HepG2 (cell line): ENCODE data around the gene NUAK1. TPM values are rescaled to one million over a fixed set of nuclear protein-coding genes. Genes with fewer than 3 reads are reported as not detected.
A peak's percentile ranks its signal among the peaks of the same experiment; 100 is the strongest.

Experiments used
- ATAC-seq: fragments of 200-7000 bp; cut with Tn5 transposase; 3 replicates; pipeline ENCODE4 v1.9.1; 2020; ENCODE audit warnings: mild to moderate bottlenecking, moderate library complexity
- BruUV-seq: library from RNA; stranded (reverse); fragments of 400-500 nt; replicated peaks from 2 replicates; lab custom pipeline; 2021; lab: Mats Ljungman, UMichigan
- CTCF ChIA-PET: fragments of 300-600 bp; formaldehyde crosslinking; extraction: SDS; loops from one replicate; lab custom pipeline; 2021; ENCODE audit warnings: low total read pairs, inconsistent platforms, low intra/inter-chr PET ratio; lab: Yijun Ruan, JAX
- POLR2A ChIA-PET: fragments of 350-600 bp; sonication (Branson Sonifier 250); formaldehyde crosslinking; loops from one replicate; lab custom pipeline; 2020; ENCODE audit warnings: antibody characterized with exemption, inconsistent platforms; lab: Yijun Ruan, JAX
- DNase-seq: peaks from one replicate; pipeline ENCODE4 v3.0.0-alpha.2; 2015; ENCODE audit warnings: low spot score
- FAIRE-seq: peaks from 3 replicates; lab custom pipeline; 2011; peaks lifted over from hg19 to GRCh38; lab: Jason Lieb, UNC
- H2AFZ ChIP-seq: one replicate; pipeline ENCODE4 v1.6.1; 2011; ENCODE audit warnings: low read length, inconsistent platforms
- H3K27ac ChIP-seq: fragments of 300-600 bp; 3 replicates; pipeline ENCODE4 v1.8.0; 2011; ENCODE audit warnings: mixed run types, mild to moderate bottlenecking, mixed read lengths, low read length, inconsistent platforms; ENCODE audit not compliant: insufficient read depth; ENCODE audit errors: extremely low read length
- H3K27me3 ChIP-seq, 2 experiments: fragments of 200-600 bp in 1 of 2; 2 replicates in 1 of 2; 3 replicates in 1 of 2; pipeline versions ENCODE4 v1.6.0 to v1.8.0; 2011; ENCODE audit warnings: low read length in 2 of 2, mild to moderate bottlenecking in 2 of 2, moderate library complexity in 2 of 2, inconsistent platforms in 1 of 2; ENCODE audit not compliant: insufficient read depth in 2 of 2, control insufficient read depth in 1 of 2
- H3K36me3 ChIP-seq, 2 experiments: fragments of 200-600 bp in 1 of 2; replicated peaks in 1 of 2; 2 replicates in 1 of 2; 3 replicates in 1 of 2; pipeline versions ENCODE4 v1.5.1 to v1.8.0; 2011; ENCODE audit warnings: low read length in 2 of 2, inconsistent platforms in 1 of 2; ENCODE audit not compliant: insufficient read depth in 2 of 2, control insufficient read depth in 1 of 2
- H3K4me1 ChIP-seq: 2 replicates; pipeline ENCODE4 v1.5.1; 2012; ENCODE audit warnings: low read length, inconsistent platforms; ENCODE audit not compliant: insufficient read depth
- H3K4me2 ChIP-seq: 2 replicates; pipeline ENCODE4 v1.6.0; 2011; ENCODE audit warnings: low read depth, low read length, inconsistent platforms
- H3K4me3 ChIP-seq, 3 experiments: fragments of 200-600 bp in 1 of 3; sonication (generic), shearing (Covaris generic) in 1 of 3; replicated peaks in 1 of 3; 2 replicates each; pipeline ENCODE4 v1.5.1; 2011 to 2016; ENCODE audit warnings: low read length in 3 of 3, inconsistent platforms in 2 of 3, low read depth in 2 of 3, mild to moderate bottlenecking in 2 of 3, control low read depth in 1 of 3, mixed read lengths in 1 of 3; ENCODE audit not compliant: insufficient read depth in 1 of 3
- H3K79me2 ChIP-seq: one replicate; pipeline ENCODE4 v1.6.1; 2011; ENCODE audit warnings: low read length, inconsistent platforms; ENCODE audit not compliant: insufficient read depth
- H3K9ac ChIP-seq: 2 replicates; pipeline ENCODE4 v1.6.0; 2011; ENCODE audit warnings: mild to moderate bottlenecking, low read depth, low read length, inconsistent platforms; ENCODE audit not compliant: insufficient read depth
- H3K9me3 ChIP-seq: 2 replicates; pipeline ENCODE4 v1.5.1; 2012; ENCODE audit warnings: mild to moderate bottlenecking, low read length
- H4K20me1 ChIP-seq: 2 replicates; pipeline ENCODE4 v1.6.0; 2011; ENCODE audit warnings: inconsistent platforms, mild to moderate bottlenecking, low read length, moderate library complexity; ENCODE audit not compliant: insufficient read depth
- KDM6A ChIP-seq: IDR thresholded peaks from 2 replicates; pipeline ENCODE4 v1.6.1; 2016; ENCODE audit warnings: low read depth
- MLX ChIP-seq: IDR thresholded peaks from 2 replicates; pipeline ENCODE4 v1.6.1; 2016
- MYC ChIP-seq: sonication (generic); formaldehyde crosslinking; IDR thresholded peaks from 2 replicates; pipeline ENCODE4 v1.9.0; 2021; ENCODE audit warnings: missing genetic modification reagents, borderline replicate concordance
- SRSF9 ChIP-seq: fragments of 200-400 bp; formaldehyde crosslinking; IDR thresholded peaks from 2 replicates; pipeline ENCODE4 v1.6.1; 2018; ENCODE audit warnings: borderline replicate concordance, mild to moderate bottlenecking, low read depth, low read length; ENCODE audit not compliant: insufficient read depth, poor library complexity, severe bottlenecking
- STAG1 ChIP-seq: sonication (generic); formaldehyde crosslinking; IDR thresholded peaks from 2 replicates; pipeline ENCODE4 v1.4.0; 2020; ENCODE audit warnings: missing genetic modification reagents
- ZNF230 ChIP-seq: sonication (generic); formaldehyde crosslinking; IDR thresholded peaks from 2 replicates; pipeline ENCODE4 v1.4.0; 2020; ENCODE audit warnings: mild to moderate bottlenecking, missing genetic modification reagents
- ZNF362 ChIP-seq: sonication (generic); formaldehyde crosslinking; IDR thresholded peaks from 2 replicates; pipeline ENCODE4 v1.4.0; 2020; ENCODE audit warnings: missing genetic modification reagents, mild to moderate bottlenecking, borderline replicate concordance
- ZNF510 ChIP-seq: sonication (generic); formaldehyde crosslinking; IDR thresholded peaks from 2 replicates; pipeline ENCODE4 v1.4.0; 2020; ENCODE audit warnings: low read depth, mild to moderate bottlenecking, missing genetic modification reagents
- ZNF558 ChIP-seq: sonication (generic); formaldehyde crosslinking; IDR thresholded peaks from 2 replicates; pipeline ENCODE4 v1.9.0; 2022; ENCODE audit warnings: mild to moderate bottlenecking, missing genetic modification reagents, borderline replicate concordance
- WGBS: methylation state at CpG from one replicate; pipeline ENCODE4 v1.1.6; 2017; ENCODE audit warnings: low lambda C conversion rate; 5-methylcytosine and 5-hydroxymethylcytosine counted together
- in situ Hi-C: cut with HindIII; loops from 2 replicates; pipeline ENCODE4 v1.10.0; 2017; ENCODE audit warnings: low pct_unique_long_range_greater_than_20kb; ENCODE audit not compliant: extremely low pct_ligation_motif_present
- intact Hi-C: fragments of 100-400 bp; cut with micrococcal nuclease; formaldehyde crosslinking; loops from one replicate; pipeline ENCODE4 v1.10.0; 2022; ENCODE audit not compliant: unreplicated experiment
- polyA plus RNA-seq, 8 experiments: library from polyadenylated mRNA; depleted of rRNA in 3 of 8; stranded (reverse) in 7 of 8; unstranded in 1 of 8; fragments of >200 nt; fragmentation: Illumina TruSeq in 4 of 8; extraction: Trizol in 4 of 8; gene quantifications; 2 replicates each; pipeline versions ENCODE4 v1.2.1 to v1.2.3, GENCODE V29; 2011 to 2016; ENCODE audit warnings: low read depth in 4 of 8, missing spikeins in 1 of 8, mixed read lengths in 1 of 8; ENCODE audit not compliant: insufficient read depth in 1 of 8
- total RNA-seq, 5 experiments: library from RNA; depleted of rRNA; stranded (reverse); fragments of >200 nt; fragmentation: Illumina TruSeq; extraction: Trizol; gene quantifications; 2 replicates each; pipeline ENCODE4 v1.2.3, GENCODE V29; 2016; ENCODE audit warnings: low read depth in 1 of 5

Gene NUAK1
- total and polyA plus RNA-seq, 2 of the 13 experiments (the other 11 are each of a cell fraction or from before 2014, with no cell fraction given): 1.7 to 1.9 TPM

GRCh38 chr12:106171117-106171750, 32.5 kb upstream of the NUAK1 start:
- BruUV-seq: no TSS peak
- Histone ChIP-seq H3K4me3 (no peak overlapping the region), H3K27ac (no peak overlapping the region), H3K79me2 (no peaks in the 10 kb centered on the region), H4K20me1 (no peaks in the 10 kb centered on the region), H3K4me1 (no peaks in the 10 kb centered on the region), H3K27me3 (no peaks in the 10 kb centered on the region), H3K4me2 (no peak overlapping the region), H3K9me3 (no peaks in the 10 kb centered on the region), H3K9ac (no peak overlapping the region), H3K36me3 (no peaks in the 10 kb centered on the region), H2AFZ (no peak overlapping the region)
- TF ChIP-seq MLX (CRISPR knock-in tag) (no peak), MYC (CRISPR knock-in tag) (no peak), KDM6A (CRISPR knock-in tag) (no peak), ZNF558 (CRISPR knock-in tag) (no peak), ZNF510 (CRISPR knock-in tag) (no peak), ZNF362 (CRISPR knock-in tag) (no peak), ZNF230 (CRISPR knock-in tag) (no peak), STAG1 (CRISPR knock-in tag) (peak; percentile 49; the same call in 1 of the 2 replicates), SRSF9 (no peak)
- no peak for FAIRE-seq
- ChIA-PET POLR2A (no interaction called here), CTCF (no interaction called here)
- ATAC-seq: no peak
- in situ Hi-C loops (no loop called here), intact Hi-C loops (no loop called here)
- DNase-seq: no peak
- WGBS: 50% methylated on average over 4 of the region's 4 CpGs
